Activated CD4-positive, alpha-beta T cell treated with anti-CD3 and anti-CD28 coated beads, Interleukin-2, Interleukin-6, amounts not matched to agents 100 ng/mL and 50 ng/mL, durations not matched to agents 16 hours and 8 hours (primary cell): ENCODE results near the gene GALNT4.

Source experiments
- DNase-seq: peaks from one replicate; pipeline ENCODE4 v3.0.0-alpha.2; 2020

The GALNT4 gene

DNA sequence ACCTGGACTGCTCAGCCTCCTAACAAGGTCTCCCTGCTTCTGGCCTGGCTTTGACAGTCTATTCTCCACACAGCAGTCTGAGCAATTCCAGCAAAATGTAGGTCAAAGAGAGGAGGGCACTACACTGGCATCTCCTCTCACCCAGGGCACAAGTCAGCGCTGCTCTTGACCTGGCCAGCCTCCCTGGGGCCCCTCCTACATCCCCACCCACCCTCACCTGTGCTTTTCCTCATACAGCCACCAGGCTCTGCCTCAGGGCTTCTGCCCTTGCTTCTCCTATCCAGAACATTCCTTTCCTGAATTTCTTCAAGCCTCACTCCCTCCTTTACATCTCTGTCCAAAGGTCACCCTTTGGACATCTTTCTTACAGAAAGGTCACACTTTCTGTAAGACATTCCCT, 33.7 kb downstream of the GALNT4 start:
- DNase-seq: no peak

DNA sequence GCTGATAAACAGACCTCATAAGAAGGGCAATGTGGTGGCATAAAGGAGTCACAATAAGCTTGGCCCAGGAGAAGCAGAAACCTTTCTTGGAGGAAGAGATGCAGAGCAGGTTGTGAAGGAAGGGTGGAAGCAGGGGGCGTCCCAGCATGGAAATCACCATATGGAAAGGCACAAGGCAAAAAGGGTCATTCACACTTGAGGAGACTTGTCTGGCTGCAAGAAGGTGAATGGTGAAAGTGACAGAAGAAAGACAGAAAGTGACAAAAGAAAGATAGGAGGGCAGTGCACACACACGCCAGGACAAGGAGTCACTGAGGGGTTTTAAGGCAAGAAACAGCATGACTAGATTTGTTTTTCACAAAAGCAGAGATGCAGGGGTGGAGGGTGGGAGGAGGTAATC, 38.3 kb downstream of the GALNT4 start:
- no peak for DNase-seq

DNA sequence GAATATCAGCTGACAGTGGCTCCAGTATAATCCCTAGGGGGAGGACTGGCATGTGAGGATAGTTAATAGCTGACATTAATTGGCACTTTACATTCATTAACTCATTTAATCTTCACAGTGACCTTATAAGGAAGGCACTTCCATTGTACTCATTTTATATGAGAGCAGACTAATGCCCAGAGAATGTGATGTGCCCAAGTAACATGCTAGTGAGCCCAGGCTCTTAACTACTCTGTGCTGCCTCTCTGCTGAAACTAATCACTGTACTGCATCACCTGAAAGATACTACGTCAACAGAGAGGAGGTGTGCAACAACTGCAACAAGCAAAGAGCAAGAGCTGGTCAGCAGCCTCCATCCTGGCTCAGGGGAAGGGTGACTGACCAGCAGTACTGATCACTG, 40.1 kb downstream of the GALNT4 start:
- no peak for DNase-seq

DNA sequence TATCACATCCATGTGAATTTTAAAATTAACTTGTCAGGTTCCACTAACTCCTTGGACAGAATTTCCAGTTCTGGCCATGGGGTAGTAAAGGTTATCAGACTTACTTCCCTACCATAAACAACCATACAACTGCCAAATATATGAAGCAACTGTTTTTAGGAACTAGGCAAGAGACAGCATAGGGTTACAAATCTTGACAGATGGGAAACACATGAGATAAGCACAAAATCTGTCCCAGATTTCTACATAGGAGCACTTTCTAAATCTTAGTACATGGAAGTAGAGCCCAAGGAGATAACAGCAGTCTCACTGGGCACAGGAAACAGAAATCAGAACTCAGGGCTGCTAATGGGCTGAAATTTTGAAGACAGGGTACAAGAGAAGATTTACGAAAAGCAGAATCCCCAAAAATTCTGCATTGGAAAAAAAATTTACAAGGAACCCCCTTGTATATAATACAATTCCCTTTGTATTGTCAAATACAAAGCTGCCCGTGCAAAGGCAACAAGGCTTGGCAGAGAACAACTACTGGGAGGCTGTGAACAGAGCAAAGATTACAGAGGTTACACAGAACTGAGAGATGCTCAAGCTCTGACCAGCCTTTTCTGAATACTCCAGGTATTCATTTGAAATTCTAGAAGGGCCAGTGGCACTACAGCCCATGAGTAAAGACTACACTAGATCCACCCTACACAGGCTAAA, 43.2 kb downstream of the GALNT4 start:
- no peak for DNase-seq

DNA sequence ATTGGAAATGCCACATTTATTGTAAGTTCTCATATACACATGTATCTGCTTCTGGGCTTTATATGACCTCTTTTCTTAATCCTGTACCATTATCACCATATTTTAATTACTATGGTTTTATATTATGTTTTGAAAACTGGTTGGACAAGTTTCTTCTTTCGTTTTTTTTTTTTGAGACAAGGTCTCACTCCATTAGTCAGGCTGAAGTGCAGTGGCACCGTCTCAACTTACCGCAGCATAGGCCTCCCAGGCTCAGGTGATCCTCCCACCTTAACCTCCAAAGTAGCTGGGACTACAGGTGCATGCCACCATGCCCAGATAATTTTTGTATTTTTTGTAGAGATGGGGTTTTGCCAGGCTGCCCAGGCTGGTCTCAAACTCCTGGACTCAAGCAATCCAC, 44.6 kb downstream of the GALNT4 start:
- no peak for DNase-seq

DNA sequence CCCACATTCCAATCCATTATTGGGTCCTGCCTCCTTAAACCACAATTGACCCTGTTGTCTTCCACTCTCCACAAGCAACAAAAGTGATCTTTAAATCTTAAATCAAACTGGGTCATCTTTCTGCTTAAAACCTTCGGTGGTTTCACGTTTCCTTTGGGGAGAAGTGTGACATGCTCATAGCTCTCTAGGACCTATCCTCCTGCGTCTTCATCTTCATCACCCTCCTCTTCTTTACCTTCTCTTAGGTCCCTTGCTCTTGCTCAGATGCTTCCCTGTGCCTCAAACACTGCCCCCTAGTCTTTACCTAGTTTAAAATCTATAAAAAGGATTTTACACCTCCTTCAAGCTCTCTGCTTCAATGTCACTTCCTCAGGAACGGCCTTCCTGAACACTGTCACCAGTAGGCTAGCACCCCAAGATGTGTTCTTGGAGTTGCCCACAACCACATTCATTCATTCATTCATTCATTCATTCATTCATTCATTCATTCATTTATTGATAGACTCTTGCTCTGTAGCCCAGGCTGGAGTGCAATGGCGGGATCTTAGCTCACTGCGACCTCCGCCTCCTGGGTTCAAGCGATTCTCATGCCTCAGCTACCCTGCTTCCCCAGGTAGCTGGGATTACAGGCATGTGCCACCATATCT, 46.8 kb downstream of the GALNT4 start:
- DNase-seq: peak; percentile 17

DNA sequence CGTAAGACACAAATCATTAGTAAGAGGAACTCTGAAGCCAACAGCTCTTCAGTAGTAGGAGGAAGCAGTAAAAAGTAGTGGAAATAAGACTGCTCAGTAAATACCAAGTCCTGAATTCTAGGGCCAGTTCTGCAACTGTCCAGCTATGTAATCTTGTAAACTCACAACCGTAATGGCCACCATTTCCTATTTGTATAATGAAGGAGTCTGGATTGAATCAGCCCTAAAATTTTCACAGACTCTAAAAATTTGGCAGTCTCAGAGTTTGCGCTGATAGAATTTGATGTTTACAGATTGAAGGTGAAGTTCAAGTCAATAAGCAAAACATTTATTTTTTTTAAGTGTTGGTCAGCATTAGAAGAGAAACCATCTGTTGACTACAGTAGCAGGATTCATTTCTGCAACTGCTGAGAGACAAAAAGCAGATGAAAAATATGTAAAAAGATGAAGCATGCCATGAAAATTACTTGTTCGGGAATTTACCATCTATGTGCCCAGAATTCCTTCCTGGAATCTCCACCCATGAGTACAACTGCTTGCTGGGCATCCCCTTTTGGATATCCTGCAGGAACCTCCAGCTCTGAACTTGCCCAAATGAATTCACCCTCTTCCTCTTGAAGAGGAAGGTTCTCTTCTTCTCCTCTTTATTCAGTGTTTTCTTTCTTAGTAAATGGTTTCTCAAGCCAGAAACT, 47.5 kb downstream of the GALNT4 start:
- DNase-seq: no peak

DNA sequence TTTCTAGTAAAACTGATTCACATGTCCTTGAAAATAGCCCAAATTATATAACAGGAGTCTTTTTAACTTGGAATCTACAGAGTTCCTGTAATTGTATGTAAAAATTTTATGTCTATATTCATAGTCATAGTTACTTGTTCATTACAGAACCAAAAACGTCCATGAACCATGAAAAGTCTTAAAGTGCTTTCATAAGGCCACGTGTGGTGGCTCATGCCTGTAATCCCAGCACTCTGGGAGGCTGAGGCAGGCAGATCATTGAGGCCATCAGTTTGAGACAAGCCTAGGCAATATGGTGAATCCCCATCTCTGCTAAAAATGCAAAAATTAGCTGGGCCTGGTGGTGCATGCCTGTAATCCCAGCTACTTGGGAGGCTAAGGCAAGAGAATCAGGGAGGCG, 48.4 kb downstream of the GALNT4 start:
- no peak for DNase-seq

DNA sequence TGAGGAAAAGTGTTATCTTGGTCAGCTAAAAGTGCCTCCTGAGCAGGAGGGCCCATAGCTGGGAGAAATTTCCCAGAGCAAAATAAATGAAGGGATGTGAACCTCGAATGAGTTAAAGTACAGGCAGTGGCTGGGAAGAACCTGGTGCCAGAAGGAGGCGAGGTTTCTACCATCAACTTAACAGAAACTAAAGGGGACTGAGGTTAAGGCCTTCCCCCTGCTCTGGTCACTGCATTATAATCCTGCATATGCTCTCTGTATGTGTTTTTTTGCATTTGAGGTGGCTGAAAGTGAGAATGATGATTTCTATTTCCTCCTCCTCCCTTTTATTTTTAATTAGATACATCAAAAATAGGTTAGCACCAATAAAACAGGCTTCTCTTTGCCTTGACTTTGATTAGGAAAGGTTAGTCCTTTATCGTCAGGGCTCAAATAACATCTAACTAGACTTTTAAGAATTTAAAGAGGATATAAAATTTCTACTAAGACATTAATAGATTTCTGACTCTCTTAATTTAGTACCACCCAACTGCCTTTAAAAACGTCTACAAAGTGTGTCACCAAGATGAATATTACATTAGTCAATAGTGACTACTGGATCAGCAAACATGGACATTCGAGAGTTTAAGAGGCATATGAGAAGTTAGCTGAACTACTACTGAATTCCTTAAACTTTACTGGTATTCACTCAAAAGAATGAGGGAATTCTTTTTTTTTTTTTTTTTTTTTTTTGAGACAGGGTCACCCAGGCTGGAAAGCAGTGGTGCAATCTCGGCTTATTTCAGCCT, 49.2 kb downstream of the GALNT4 start:
- DNase-seq: no peak

DNA sequence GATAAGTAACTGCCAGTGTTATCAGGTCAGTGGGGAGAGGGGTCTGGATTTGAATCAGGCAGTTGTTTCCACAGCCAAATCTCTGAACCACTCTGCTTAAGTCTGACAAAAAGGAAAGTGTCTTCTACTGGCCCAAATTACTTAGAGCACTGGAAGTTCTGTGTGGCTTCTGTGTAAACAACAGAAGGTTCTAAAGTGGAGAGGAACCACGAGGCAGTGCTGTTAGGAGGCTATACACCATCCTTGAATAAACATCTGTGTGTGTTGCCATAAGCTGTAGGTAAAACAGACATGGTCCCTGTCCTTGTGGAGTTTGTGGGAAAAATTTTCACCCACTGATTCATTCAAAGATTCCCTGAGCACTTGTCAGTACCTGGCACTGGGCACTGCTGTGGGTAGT, 50.0 kb downstream of the GALNT4 start:
- DNase-seq: peak; percentile 23
